Fibroblast of lung (primary cell): ENCODE data around the gene COL15A1. TPM values are rescaled to one million over a fixed set of nuclear protein-coding genes. Genes with fewer than 3 reads are reported as not detected.

ENCODE experiments used
- DNase-seq, 2 donors: peaks; one replicate each; pipeline versions ENCODE4 v3.0.0 to v3.0.0-alpha.2; 2010; ENCODE audit warnings: low read depth in 2 of 2
- H2AFZ ChIP-seq: 2 replicates; pipeline ENCODE4 v1.5.1; 2012; ENCODE audit warnings: low read length, control low read depth, inconsistent platforms
- H3K27ac ChIP-seq: 2 replicates; pipeline ENCODE4 v1.5.1; 2011; ENCODE audit warnings: low read length, control low read depth; ENCODE audit not compliant: insufficient read depth
- H3K27me3 ChIP-seq: 2 replicates; pipeline ENCODE4 v1.5.1; 2011; ENCODE audit warnings: mild to moderate bottlenecking, low read length; ENCODE audit not compliant: control insufficient read depth, insufficient read depth
- H3K36me3 ChIP-seq: 2 replicates; pipeline ENCODE4 v1.5.1; 2011; ENCODE audit warnings: low read length; ENCODE audit not compliant: control insufficient read depth, insufficient read depth
- H3K4me1 ChIP-seq: 2 replicates; pipeline ENCODE4 v1.5.1; 2011; ENCODE audit warnings: low read length; ENCODE audit not compliant: control insufficient read depth, insufficient read depth; ENCODE audit errors: extremely low read depth
- H3K4me2 ChIP-seq: 2 replicates; pipeline ENCODE4 v1.5.1; 2011; ENCODE audit warnings: low read length, control low read depth; ENCODE audit not compliant: insufficient read depth; ENCODE audit errors: extremely low read depth
- H3K4me3 ChIP-seq, 4 experiments: fragments of 200-600 bp in 1 of 4; sonication (generic) in 1 of 4; replicated peaks in 1 of 4; 2 replicates each; pipeline ENCODE4 v1.5.1; 2011 to 2016; ENCODE audit warnings: low read length in 4 of 4, low read depth in 3 of 4, mild to moderate bottlenecking in 3 of 4, control low read depth in 2 of 4, inconsistent platforms in 1 of 4, mixed read lengths in 1 of 4; ENCODE audit not compliant: insufficient read depth in 1 of 4; ENCODE audit errors: control extremely low read depth in 1 of 4
- H3K79me2 ChIP-seq: 2 replicates; pipeline ENCODE4 v1.5.1; 2012; ENCODE audit warnings: mild to moderate bottlenecking, low read length, inconsistent platforms; ENCODE audit not compliant: control insufficient read depth, insufficient read depth
- H3K9ac ChIP-seq: 2 replicates; pipeline ENCODE4 v1.5.1; 2011; ENCODE audit warnings: mild to moderate bottlenecking, low read length, control low read depth; ENCODE audit not compliant: insufficient read depth
- H3K9me3 ChIP-seq: 2 replicates; pipeline ENCODE4 v1.5.1; 2012; ENCODE audit warnings: low read depth, low read length; ENCODE audit not compliant: control insufficient read depth, insufficient read depth
- H4K20me1 ChIP-seq: 2 replicates; pipeline ENCODE4 v1.5.1; 2011; ENCODE audit warnings: low read length; ENCODE audit not compliant: control insufficient read depth, insufficient read depth; ENCODE audit errors: extremely low read depth
- CTCF ChIP-seq, 2 donors: IDR thresholded peaks in 1 of 2; conservative IDR thresholded peaks in 1 of 2; 1 replicate in 1 of 2; 2 replicates in 1 of 2; pipeline ENCODE4 v1.5.1; 2011 to 2012; ENCODE audit warnings: low read length in 2 of 2, control low read depth in 1 of 2, inconsistent platforms in 1 of 2, low read depth in 1 of 2, mild to moderate bottlenecking in 1 of 2
- EZH2 ChIP-seq: IDR thresholded peaks from 2 replicates; pipeline ENCODE4 v1.5.1; 2012; ENCODE audit warnings: low read length, control low read depth, mild to moderate bottlenecking; ENCODE audit errors: missing control alignments
- polyA plus RNA-seq, 2 donors: library from polyadenylated mRNA; depleted of rRNA in 1 of 2; stranded (reverse) in 1 of 2; unstranded in 1 of 2; fragments of >200 nt; gene quantifications; 2 replicates each; pipeline ENCODE4 v1.2.1, GENCODE V29; 2011 to 2012; ENCODE audit warnings: missing spikeins in 1 of 2
- total RNA-seq: library from RNA; depleted of rRNA; stranded (reverse); fragments of >200 nt; gene quantifications from 2 replicates; pipeline ENCODE4 v1.2.1, GENCODE V29; 2014

The COL15A1 gene
- total and polyA plus RNA-seq, 2 donors (not counting 1 experiment from before 2014, with no cell fraction given), result 13.3 to 41.0 TPM

GRCh38 chr9:99055384-99055783, 111.7 kb downstream of the COL15A1 start:
- Histone ChIP-seq H3K9me3 (no peaks in the 10 kb centered on the region), H3K9ac (no peak overlapping the region), H3K27me3 (no peaks in the 10 kb centered on the region), H2AFZ (no peak overlapping the region), H3K79me2 (no peaks in the 10 kb centered on the region), H4K20me1 (no peaks in the 10 kb centered on the region), H3K4me3 (no peak overlapping the region), H3K27ac (no peak overlapping the region), H3K4me1 (peaks cover 17% of the 10 kb centered on the region), H3K4me2 (no peak overlapping the region), H3K36me3 (no peaks in the 10 kb centered on the region)
- peak in 1 of 2 donors; percentile 90 for DNase-seq
- no peak for TF ChIP-seq CTCF (conservative IDR thresholded peaks at IDR 0.05 in 1 of 2, IDR thresholded peaks at IDR 0.05 in 1 of 2; ENCODE audit: low read depth in 1 of 2, low read length in 2 of 2)
- TF ChIP-seq EZH2, result no peak

- no peak overlapping the region for H3K9ac ChIP-seq
- no peak overlapping the region for H3K4me2 ChIP-seq
- no peak overlapping the region for H2AFZ ChIP-seq
- no peaks in the 10 kb centered on the region for H3K9me3 ChIP-seq
- no peaks in the 10 kb centered on the region for H4K20me1 ChIP-seq
- H3K79me2 ChIP-seq, result no peaks in the 10 kb centered on the region
- no peak overlapping the region for H3K4me3 ChIP-seq
- H3K27me3 ChIP-seq, result no peaks in the 10 kb centered on the region
- H3K4me1 ChIP-seq, result peaks cover 17% of the 10 kb centered on the region
- TF ChIP-seq EZH2 (no peak), CTCF (conservative IDR thresholded peaks at IDR 0.05 in 1 of 2, IDR thresholded peaks at IDR 0.05 in 1 of 2; ENCODE audit: low read depth in 1 of 2, low read length in 2 of 2) (no peak)
- no peak overlapping the region for H3K27ac ChIP-seq
- no peaks in the 10 kb centered on the region for H3K36me3 ChIP-seq
- no peak for DNase-seq
These were observed 112.5 kb downstream of the COL15A1 start for GRCh38 chr9:99056186-99056585.

GRCh38 chr9:99056886-99057664, 113.4 kb downstream of the COL15A1 start:
- Histone ChIP-seq H3K9ac (no peak overlapping the region), H3K27me3 (no peaks in the 10 kb centered on the region)
- peak; percentile 42 to 95 for DNase-seq

More at GRCh38 chr9:99056886-99057664, 113.4 kb downstream of the COL15A1 start:
- H3K9me3 ChIP-seq, result no peaks in the 10 kb centered on the region
- peak overlapping the region; percentile 4 for H3K27ac ChIP-seq
- no peaks in the 10 kb centered on the region for H3K79me2 ChIP-seq
- H4K20me1 ChIP-seq, result no peaks in the 10 kb centered on the region
- H3K36me3 ChIP-seq, result no peaks in the 10 kb centered on the region
- no peak overlapping the region for H3K4me3 ChIP-seq
- peaks cover 17% of the 10 kb centered on the region for H3K4me1 ChIP-seq
- TF ChIP-seq EZH2, result no peak
- no peak for TF ChIP-seq CTCF (conservative IDR thresholded peaks at IDR 0.05 in 1 of 2, IDR thresholded peaks at IDR 0.05 in 1 of 2; ENCODE audit: low read depth in 1 of 2, low read length in 2 of 2)
- no peak overlapping the region for H2AFZ ChIP-seq
- H3K4me2 ChIP-seq, result no peak overlapping the region
